ENCODE measurements around the gene FASN. TPM values are rescaled to one million over a fixed set of nuclear protein-coding genes. Genes with fewer than 3 reads are reported as not detected.

The FASN gene
- total and polyA plus RNA-seq, 2 donors (not counting 1 experiment from before 2014, with no cell fraction given), result 19.4 to 35.6 TPM

GRCh38 chr17:82113422-82113821 is 15.4 kb upstream of the FASN start:
- H3K4me2 ChIP-seq (replicated peaks; ENCODE audit: low read depth, low read length, poor library complexity, severe bottlenecking), result no peak overlapping the region
- intact Hi-C loops (cut with micrococcal nuclease), result no loop called here
- no peaks in the 10 kb centered on the region for H3K27me3 ChIP-seq (replicated peaks in 1 of 4; ENCODE audit: control extremely low read depth in 1 of 4, control insufficient read depth in 3 of 4, insufficient read depth in 4 of 4, low read length in 3 of 4)
- 87% methylated on average over 7 of the region's 9 CpGs for WGBS (ENCODE audit: insufficient coverage)
- Mint-ChIP-seq H3K4me1 (peaks cover 1% of the 10 kb centered on the region), H3K27me3 (no peaks in the 10 kb centered on the region), H3K4me3 (no peak overlapping the region), H3K27ac (no peak overlapping the region), H3K9me3 (ENCODE audit: insufficient read depth) (no peaks in the 10 kb centered on the region)
- no peaks in the 10 kb centered on the region for H3K36me3 ChIP-seq (replicated peaks in 1 of 2; ENCODE audit: control extremely low read depth in 1 of 2, control insufficient read depth in 1 of 2, extremely low read depth in 1 of 2, insufficient read depth in 2 of 2, low read length in 1 of 2)
- TF ChIP-seq EZH2 (IDR thresholded peaks at IDR 0.05; ENCODE audit: borderline replicate concordance, insufficient read depth, low read depth, low read length, poor library complexity, severe bottlenecking) (no peak), CTCF (IDR thresholded peaks at IDR 0.05) (no peak)
- H2AFZ ChIP-seq (ENCODE audit: insufficient read depth, low read depth, low read length, poor library complexity, severe bottlenecking), result no peak overlapping the region
- H3K4me3 ChIP-seq (ENCODE audit: control extremely low read depth in 1 of 5, extremely low read depth in 1 of 5, insufficient read depth in 1 of 5, low read depth in 2 of 5, low read length in 4 of 5), result no peak overlapping the region
- ATAC-seq (ENCODE audit: low read depth), result no peak
- no peak overlapping the region for H3K9ac ChIP-seq (ENCODE audit: low read length)
- POLR2A ChIA-PET, result no interaction called here
- H4K20me1 ChIP-seq (ENCODE audit: control insufficient read depth, insufficient read depth, low read length, poor library complexity, severe bottlenecking), result no peaks in the 10 kb centered on the region
- no peak for DNase-seq
- H3K9me3 ChIP-seq (ENCODE audit: control extremely low read depth in 1 of 3, control insufficient read depth in 2 of 3, insufficient read depth in 1 of 3, low read length in 2 of 3), result no peaks in the 10 kb centered on the region
- CTCF ChIA-PET, result no interaction called here
- H3K4me1 ChIP-seq (ENCODE audit: control insufficient read depth in 2 of 2, insufficient read depth in 2 of 2, low read length in 2 of 2), result no peaks in the 10 kb centered on the region
- H3K27ac ChIP-seq (ENCODE audit: low read length in 2 of 2), result no peak overlapping the region
- H3K79me2 ChIP-seq (ENCODE audit: control insufficient read depth, insufficient read depth, low read length), result no peaks in the 10 kb centered on the region

GRCh38 chr17:82112914-82113311 is 14.9 kb upstream of the FASN start:
- 95% methylated on average over 3 of the region's 6 CpGs for WGBS (ENCODE audit: insufficient coverage)
- intact Hi-C loops (cut with micrococcal nuclease), result no loop called here

More at GRCh38 chr17:82112914-82113311, 14.9 kb upstream of the FASN start:
- Mint-ChIP-seq H3K27ac (no peak overlapping the region), H3K4me3 (no peak overlapping the region), H3K27me3 (no peaks in the 10 kb centered on the region), H3K9me3 (ENCODE audit: insufficient read depth) (no peaks in the 10 kb centered on the region), H3K4me1 (peaks cover 1% of the 10 kb centered on the region)
- Histone ChIP-seq H4K20me1 (ENCODE audit: control insufficient read depth, insufficient read depth, low read length, poor library complexity, severe bottlenecking) (no peaks in the 10 kb centered on the region), H3K36me3 (replicated peaks in 1 of 2; ENCODE audit: control extremely low read depth in 1 of 2, control insufficient read depth in 1 of 2, extremely low read depth in 1 of 2, insufficient read depth in 2 of 2, low read length in 1 of 2) (no peaks in the 10 kb centered on the region), H3K4me1 (ENCODE audit: control insufficient read depth in 2 of 2, insufficient read depth in 2 of 2, low read length in 2 of 2) (no peaks in the 10 kb centered on the region), H3K79me2 (ENCODE audit: control insufficient read depth, insufficient read depth, low read length) (peaks cover 1% of the 10 kb centered on the region), H3K4me3 (ENCODE audit: control extremely low read depth in 1 of 5, extremely low read depth in 1 of 5, insufficient read depth in 1 of 5, low read depth in 2 of 5, low read length in 4 of 5) (no peak overlapping the region), H3K9me3 (ENCODE audit: control extremely low read depth in 1 of 3, control insufficient read depth in 2 of 3, insufficient read depth in 1 of 3, low read length in 2 of 3) (no peaks in the 10 kb centered on the region), H3K4me2 (replicated peaks; ENCODE audit: low read depth, low read length, poor library complexity, severe bottlenecking) (no peak overlapping the region), H3K9ac (ENCODE audit: low read length) (no peak overlapping the region), H3K27ac (ENCODE audit: low read length in 2 of 2) (no peak overlapping the region), H2AFZ (ENCODE audit: insufficient read depth, low read depth, low read length, poor library complexity, severe bottlenecking) (no peak overlapping the region), H3K27me3 (replicated peaks in 1 of 4; ENCODE audit: control extremely low read depth in 1 of 4, control insufficient read depth in 3 of 4, insufficient read depth in 4 of 4, low read length in 3 of 4) (no peaks in the 10 kb centered on the region)
- no peak for DNase-seq
- ChIA-PET POLR2A (no interaction called here), CTCF (no interaction called here)
- no peak for ATAC-seq (ENCODE audit: low read depth)
- TF ChIP-seq EZH2 (IDR thresholded peaks at IDR 0.05; ENCODE audit: borderline replicate concordance, insufficient read depth, low read depth, low read length, poor library complexity, severe bottlenecking), result no peak
- TF ChIP-seq CTCF (IDR thresholded peaks at IDR 0.05), result no peak

All from B cell (primary cell).